ENCODE results near the gene KRTAP17-1.

KRTAP17-1 gene

GRCh38 chr17:41307647-41308046 is 7.9 kb downstream of the KRTAP17-1 start:
- Histone ChIP-seq H2BK5ac (ENCODE audit: low read depth, low read length, poor library complexity, severe bottlenecking) (no peak overlapping the region), H4K91ac (ENCODE audit: low read length) (no peak overlapping the region), H3K23ac (ENCODE audit: low read length in 2 of 2) (no peak overlapping the region), H3K9me3 (ENCODE audit: control insufficient read depth, low read length) (no peaks in the 10 kb centered on the region), H3K36me3 (ENCODE audit: control insufficient read depth in 1 of 2, insufficient read depth in 2 of 2, low read depth in 1 of 2, low read length in 2 of 2) (no peaks in the 10 kb centered on the region), H2AK5ac (ENCODE audit: low read length, severe bottlenecking) (no peak overlapping the region), H3K4me2 (ENCODE audit: low read length, poor library complexity, severe bottlenecking) (no peak overlapping the region), H3K79me1 (replicated peaks; ENCODE audit: low read length, poor library complexity, severe bottlenecking) (no peaks in the 10 kb centered on the region), H2BK15ac (ENCODE audit: low read depth, poor library complexity, severe bottlenecking) (no peak overlapping the region), H3K4me3 (ENCODE audit: insufficient read depth in 1 of 2, low read depth in 1 of 2, low read length in 2 of 2) (no peak overlapping the region), H2BK120ac (ENCODE audit: low read depth, low read length) (no peak overlapping the region), H3K9ac (ENCODE audit: low read length) (no peak overlapping the region), H3K4ac (ENCODE audit: low read depth in 1 of 2, low read length in 2 of 2) (no peak overlapping the region), H4K8ac (ENCODE audit: low read length) (no peak overlapping the region), H3K18ac (ENCODE audit: low read depth in 1 of 2, low read length in 2 of 2) (no peak overlapping the region), H2AFZ (ENCODE audit: low read depth, low read length) (no peak overlapping the region), H3K27ac (ENCODE audit: low read length, poor library complexity, severe bottlenecking) (peak overlapping the region; percentile 21), H2BK12ac (ENCODE audit: low read length in 2 of 2) (no peak overlapping the region), H3K4me1 (ENCODE audit: control insufficient read depth, insufficient read depth, low read depth, low read length) (peaks cover 13% of the 10 kb centered on the region), H3K27me3 (ENCODE audit: control insufficient read depth in 1 of 2, insufficient read depth in 1 of 2, low read length in 2 of 2) (peaks cover 0 to 30% of the 10 kb centered on the region in 2 experiments), H3K14ac (ENCODE audit: low read length in 2 of 2) (no peak overlapping the region)
- 94% methylated on average over 9 of the region's 9 CpGs for WGBS
- no peak for DNase-seq

DNA sequence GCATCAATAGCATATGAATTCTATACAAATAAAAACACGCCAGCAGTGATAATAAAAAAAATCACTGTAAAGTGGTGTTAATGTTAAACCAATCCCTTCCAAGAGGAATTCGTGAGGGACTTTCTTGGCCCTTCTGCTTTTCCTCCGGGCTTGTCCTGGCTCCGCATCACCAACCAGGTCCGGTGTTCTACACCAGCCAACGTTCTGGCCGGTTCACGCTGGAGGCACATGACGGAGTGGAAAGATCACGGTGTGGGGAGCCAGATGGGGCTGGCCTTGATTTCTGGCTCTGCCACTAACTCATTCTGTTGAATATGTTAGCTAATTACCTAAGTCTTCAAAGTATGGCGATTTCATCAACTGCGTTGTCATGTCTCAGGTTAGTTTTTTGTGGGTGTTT is 11.4 kb downstream of the KRTAP17-1 start:
- Histone ChIP-seq H3K14ac (ENCODE audit: low read length in 2 of 2) (no peak overlapping the region), H4K91ac (ENCODE audit: low read length) (no peak overlapping the region), H2AFZ (ENCODE audit: low read depth, low read length) (no peak overlapping the region), H3K4ac (ENCODE audit: low read depth in 1 of 2, low read length in 2 of 2) (no peak overlapping the region), H3K18ac (ENCODE audit: low read depth in 1 of 2, low read length in 2 of 2) (no peak overlapping the region), H2BK5ac (ENCODE audit: low read depth, low read length, poor library complexity, severe bottlenecking) (no peak overlapping the region), H2BK12ac (ENCODE audit: low read length in 2 of 2) (no peak overlapping the region), H3K9ac (ENCODE audit: low read length) (no peak overlapping the region), H2BK15ac (ENCODE audit: low read depth, poor library complexity, severe bottlenecking) (no peak overlapping the region), H3K4me3 (ENCODE audit: insufficient read depth in 1 of 2, low read depth in 1 of 2, low read length in 2 of 2) (no peak overlapping the region), H3K27ac (ENCODE audit: low read length, poor library complexity, severe bottlenecking) (no peak overlapping the region), H2BK120ac (ENCODE audit: low read depth, low read length) (no peak overlapping the region), H4K8ac (ENCODE audit: low read length) (no peak overlapping the region), H3K9me3 (ENCODE audit: control insufficient read depth, low read length) (no peaks in the 10 kb centered on the region), H3K36me3 (ENCODE audit: control insufficient read depth in 1 of 2, insufficient read depth in 2 of 2, low read depth in 1 of 2, low read length in 2 of 2) (no peaks in the 10 kb centered on the region), H3K27me3 (ENCODE audit: control insufficient read depth in 1 of 2, insufficient read depth in 1 of 2, low read length in 2 of 2) (peaks cover 0 to 19% of the 10 kb centered on the region in 2 experiments), H3K4me1 (ENCODE audit: control insufficient read depth, insufficient read depth, low read depth, low read length) (peaks cover 13% of the 10 kb centered on the region), H3K23ac (ENCODE audit: low read length in 2 of 2) (no peak overlapping the region), H2AK5ac (ENCODE audit: low read length, severe bottlenecking) (no peak overlapping the region), H3K4me2 (ENCODE audit: low read length, poor library complexity, severe bottlenecking) (no peak overlapping the region), H3K79me1 (replicated peaks; ENCODE audit: low read length, poor library complexity, severe bottlenecking) (no peaks in the 10 kb centered on the region)
- DNase-seq: no peak
- 80% methylated on average over 9 of the region's 12 CpGs for WGBS

GRCh38 chr17:41302981-41303380 is 12.5 kb downstream of the KRTAP17-1 start:
- Histone ChIP-seq H3K9ac (ENCODE audit: low read length) (no peak overlapping the region), H3K4me2 (ENCODE audit: low read length, poor library complexity, severe bottlenecking) (no peak overlapping the region), H4K91ac (ENCODE audit: low read length) (no peak overlapping the region), H3K4ac (ENCODE audit: low read depth in 1 of 2, low read length in 2 of 2) (no peak overlapping the region), H2AFZ (ENCODE audit: low read depth, low read length) (no peak overlapping the region), H4K8ac (ENCODE audit: low read length) (no peak overlapping the region), H3K18ac (ENCODE audit: low read depth in 1 of 2, low read length in 2 of 2) (no peak overlapping the region), H3K27me3 (ENCODE audit: control insufficient read depth in 1 of 2, insufficient read depth in 1 of 2, low read length in 2 of 2) (peaks cover 0 to 11% of the 10 kb centered on the region in 2 experiments), H2BK15ac (ENCODE audit: low read depth, poor library complexity, severe bottlenecking) (no peak overlapping the region), H3K79me1 (replicated peaks; ENCODE audit: low read length, poor library complexity, severe bottlenecking) (no peaks in the 10 kb centered on the region), H3K14ac (ENCODE audit: low read length in 2 of 2) (no peak overlapping the region), H3K9me3 (ENCODE audit: control insufficient read depth, low read length) (no peaks in the 10 kb centered on the region), H3K36me3 (ENCODE audit: control insufficient read depth in 1 of 2, insufficient read depth in 2 of 2, low read depth in 1 of 2, low read length in 2 of 2) (no peaks in the 10 kb centered on the region), H3K23ac (ENCODE audit: low read length in 2 of 2) (no peak overlapping the region), H3K4me3 (ENCODE audit: insufficient read depth in 1 of 2, low read depth in 1 of 2, low read length in 2 of 2) (no peak overlapping the region), H2AK5ac (ENCODE audit: low read length, severe bottlenecking) (no peak overlapping the region), H3K4me1 (ENCODE audit: control insufficient read depth, insufficient read depth, low read depth, low read length) (peaks cover 3% of the 10 kb centered on the region), H2BK120ac (ENCODE audit: low read depth, low read length) (no peak overlapping the region), H3K27ac (ENCODE audit: low read length, poor library complexity, severe bottlenecking) (no peak overlapping the region), H2BK5ac (ENCODE audit: low read depth, low read length, poor library complexity, severe bottlenecking) (no peak overlapping the region), H2BK12ac (ENCODE audit: low read length in 2 of 2) (no peak overlapping the region)
- WGBS: 98% methylated on average over 3 of the region's 4 CpGs
- DNase-seq: no peak

DNA sequence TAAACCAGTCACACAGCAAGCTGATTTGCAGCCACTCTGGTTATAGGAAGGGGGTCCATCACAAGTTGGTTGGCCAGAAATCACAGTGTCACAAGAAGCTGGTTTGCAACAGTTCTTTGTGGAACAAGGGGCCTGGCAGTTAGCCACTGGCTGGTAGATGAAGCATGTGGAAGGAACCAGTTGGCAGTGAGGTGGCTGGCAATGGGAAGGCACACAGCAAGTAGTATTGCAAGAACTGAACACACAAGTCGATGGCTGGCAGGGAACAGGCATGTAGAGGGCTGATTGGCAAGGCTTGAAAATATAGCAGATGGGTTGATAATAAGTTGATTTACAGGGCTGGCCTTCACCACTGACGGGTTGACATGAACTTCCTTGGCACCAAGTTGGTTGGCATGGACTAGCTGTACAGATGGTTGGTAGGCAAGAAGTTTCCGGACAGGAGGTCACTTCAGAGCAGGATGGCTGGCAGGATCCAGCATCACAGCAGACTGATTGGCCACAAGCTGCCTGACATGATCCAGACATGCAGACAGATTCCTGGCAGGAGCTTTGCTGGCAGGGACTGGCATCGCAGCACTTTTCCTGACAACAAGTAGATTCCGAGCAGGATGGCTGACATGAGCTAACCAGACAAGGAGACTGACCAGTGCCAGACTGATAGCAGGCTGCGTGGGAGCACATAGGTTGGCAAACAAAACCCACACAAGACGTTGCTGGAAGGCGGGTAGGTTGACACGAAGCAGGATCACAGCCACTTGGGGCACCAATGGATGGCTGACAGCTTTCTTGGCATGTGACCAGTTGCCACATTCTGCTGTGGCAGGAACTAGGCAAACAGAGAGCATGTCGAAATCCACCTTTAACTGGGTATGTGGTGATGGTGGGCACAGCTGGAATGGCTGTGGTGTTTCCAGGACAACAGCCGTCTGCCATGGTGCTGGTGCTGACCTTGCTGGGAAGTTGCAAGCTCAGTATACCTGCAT is 13.3 kb downstream of the KRTAP17-1 start, which contains the start of gene KRTAP29-1:
Gene KRTAP29-1, minus strand, starts transcription at position 936 of the 986 bp plus-strand sequence. Its CDS starts 0 bp downstream, at position 936.
- H2BK15ac ChIP-seq (ENCODE audit: low read depth, poor library complexity, severe bottlenecking): no peak within 1 kb of the TSS
- H3K18ac ChIP-seq (ENCODE audit: low read depth in 1 of 2, low read length in 2 of 2): no peak within 1 kb of the TSS
- H4K91ac ChIP-seq (ENCODE audit: low read length): no peak within 1 kb of the TSS
- H3K14ac ChIP-seq (ENCODE audit: low read length in 2 of 2): peak within 1 kb of the TSS in 1 of 2 experiments; percentile 20
- no peak within 1 kb of the TSS for H2AFZ ChIP-seq (ENCODE audit: low read depth, low read length)
- H3K9me3 ChIP-seq (ENCODE audit: control insufficient read depth, low read length): no peaks in the 10 kb centered on the region
- no peak within 1 kb of the TSS for H3K4me3 ChIP-seq (ENCODE audit: insufficient read depth in 1 of 2, low read depth in 1 of 2, low read length in 2 of 2)
- no peak within 1 kb of the TSS for H2AK5ac ChIP-seq (ENCODE audit: low read length, severe bottlenecking)
- no peaks in the 10 kb centered on the region for H3K36me3 ChIP-seq (ENCODE audit: control insufficient read depth in 1 of 2, insufficient read depth in 2 of 2, low read depth in 1 of 2, low read length in 2 of 2)
- no peak within 1 kb of the TSS for H4K8ac ChIP-seq (ENCODE audit: low read length)
- H2BK12ac ChIP-seq (ENCODE audit: low read length in 2 of 2): no peak within 1 kb of the TSS
- H3K4me1 ChIP-seq (ENCODE audit: control insufficient read depth, insufficient read depth, low read depth, low read length): no peaks in the 10 kb centered on the region
- no peaks in the 10 kb centered on the region for H3K79me1 ChIP-seq (replicated peaks; ENCODE audit: low read length, poor library complexity, severe bottlenecking)
- H3K4me2 ChIP-seq (ENCODE audit: low read length, poor library complexity, severe bottlenecking): no peak within 1 kb of the TSS
- WGBS: 85% methylated on average over 11 of the region's 11 CpGs
- no peak for DNase-seq
- H2BK120ac ChIP-seq (ENCODE audit: low read depth, low read length): no peak within 1 kb of the TSS
- no peak within 1 kb of the TSS for H3K4ac ChIP-seq (ENCODE audit: low read depth in 1 of 2, low read length in 2 of 2)
- H3K23ac ChIP-seq (ENCODE audit: low read length in 2 of 2): no peak within 1 kb of the TSS
- H3K27ac ChIP-seq (ENCODE audit: low read length, poor library complexity, severe bottlenecking): no peak within 1 kb of the TSS
- no peak within 1 kb of the TSS for H2BK5ac ChIP-seq (ENCODE audit: low read depth, low read length, poor library complexity, severe bottlenecking)
- H3K9ac ChIP-seq (ENCODE audit: low read length): no peak within 1 kb of the TSS
- H3K27me3 ChIP-seq (ENCODE audit: control insufficient read depth in 1 of 2, insufficient read depth in 1 of 2, low read length in 2 of 2): peaks cover 0 to 9% of the 10 kb centered on the region in 2 experiments

Data from mesenchymal stem cell (in vitro differentiated cells and primary cell).